Progenitor cell of endocrine pancreas (in vitro differentiated cells): Measurements from ENCODE around the gene TIAM2. TPM values are rescaled to one million over a fixed set of nuclear protein-coding genes. Genes with fewer than 3 reads are reported as not detected.

ENCODE experiments used
- DNase-seq: peaks from one replicate; pipeline ENCODE4 v3.0.0; 2021; ENCODE audit warnings: low spot score; ENCODE audit not compliant: unreplicated experiment
- H3K27ac Mint-ChIP-seq: 2 replicates; pipeline ENCODE4 v1.8.0; 2021; ENCODE audit warnings: mild to moderate bottlenecking, moderate library complexity, mixed read lengths
- H3K27me3 Mint-ChIP-seq: 2 replicates; pipeline ENCODE4 v1.8.0; 2021; ENCODE audit warnings: mixed read lengths
- H3K36me3 Mint-ChIP-seq: 2 replicates; pipeline ENCODE4 v1.8.0; 2022; ENCODE audit warnings: mixed read lengths; ENCODE audit not compliant: insufficient read depth
- H3K4me1 Mint-ChIP-seq: 2 replicates; pipeline ENCODE4 v1.8.0; 2021; ENCODE audit warnings: low read depth, mixed read lengths
- H3K4me3 Mint-ChIP-seq: 2 replicates; pipeline ENCODE4 v1.8.0; 2021; ENCODE audit warnings: low read depth, mild to moderate bottlenecking, moderate library complexity, mixed read lengths
- H3K9me3 Mint-ChIP-seq: 2 replicates; pipeline ENCODE4 v1.8.0; 2021; ENCODE audit warnings: low read depth, mixed read lengths
- CTCF ChIP-seq: fragments of 200-600 bp; sonication (generic); IDR thresholded peaks from one replicate; pipeline ENCODE4 v1.5.0; 2021; ENCODE audit warnings: antibody characterized with exemption, mild to moderate bottlenecking; ENCODE audit not compliant: unreplicated experiment
- total RNA-seq: library from RNA; stranded (reverse); gene quantifications from 2 replicates; pipeline ENCODE4 v1.2.1, GENCODE V29; 2021

Gene TIAM2
- total RNA-seq, 1 donor from 2014 or later, result 14.3 TPM

GRCh38 chr6:155185544-155185943, 190.4 kb downstream of the TIAM2 start:
- peaks cover 7% of the 10 kb centered on the region for H3K4me1 Mint-ChIP-seq
- no peak overlapping the region for H3K4me3 Mint-ChIP-seq
- no peak overlapping the region for H3K27ac Mint-ChIP-seq
- no peak for DNase-seq
- TF ChIP-seq CTCF, result no peak
- H3K9me3 Mint-ChIP-seq, result no peaks in the 10 kb centered on the region
- peaks cover 3% of the 10 kb centered on the region for H3K27me3 Mint-ChIP-seq
- H3K36me3 Mint-ChIP-seq, result peaks cover 1% of the 10 kb centered on the region

- H3K36me3 Mint-ChIP-seq, result peaks cover 1% of the 10 kb centered on the region
- peaks cover 3% of the 10 kb centered on the region for H3K27me3 Mint-ChIP-seq
- no peaks in the 10 kb centered on the region for H3K9me3 Mint-ChIP-seq
- peaks cover 7% of the 10 kb centered on the region for H3K4me1 Mint-ChIP-seq
- no peak for DNase-seq
- H3K4me3 Mint-ChIP-seq, result no peak overlapping the region
- TF ChIP-seq CTCF, result no peak
- no peak overlapping the region for H3K27ac Mint-ChIP-seq
Measured at GRCh38 chr6:155186052-155186658, 191.0 kb downstream of the TIAM2 start.

GRCh38 chr6:155187106-155187505, 192.0 kb downstream of the TIAM2 start:
- DNase-seq, result no peak
- H3K9me3 Mint-ChIP-seq, result no peaks in the 10 kb centered on the region
- no peak for TF ChIP-seq CTCF
- peaks cover 1% of the 10 kb centered on the region for H3K36me3 Mint-ChIP-seq
- H3K4me1 Mint-ChIP-seq, result peaks cover 5% of the 10 kb centered on the region
- H3K4me3 Mint-ChIP-seq, result no peak overlapping the region
- peaks cover 3% of the 10 kb centered on the region for H3K27me3 Mint-ChIP-seq
- H3K27ac Mint-ChIP-seq, result no peak overlapping the region

GRCh38 chr6:155187994-155188706, 193.0 kb downstream of the TIAM2 start:
- Mint-ChIP-seq H3K4me3 (no peak overlapping the region), H3K36me3 (peaks cover 1% of the 10 kb centered on the region), H3K4me1 (peaks cover 5% of the 10 kb centered on the region), H3K9me3 (no peaks in the 10 kb centered on the region), H3K27ac (no peak overlapping the region), H3K27me3 (peaks cover 3% of the 10 kb centered on the region)
- no peak for DNase-seq
- no peak for TF ChIP-seq CTCF

- no peaks in the 10 kb centered on the region for H3K9me3 Mint-ChIP-seq
- no peak for TF ChIP-seq CTCF
- peaks cover 1% of the 10 kb centered on the region for H3K36me3 Mint-ChIP-seq
- no peak overlapping the region for H3K4me3 Mint-ChIP-seq
- no peak overlapping the region for H3K27ac Mint-ChIP-seq
- H3K4me1 Mint-ChIP-seq, result peaks cover 5% of the 10 kb centered on the region
- no peak for DNase-seq
- peaks cover 3% of the 10 kb centered on the region for H3K27me3 Mint-ChIP-seq
Measured at GRCh38 chr6:155188707-155189496, 193.8 kb downstream of the TIAM2 start.
